ENCODE results near the gene IFRD2. TPM values are rescaled to one million over a fixed set of nuclear protein-coding genes. Genes with fewer than 3 reads are reported as not detected.

The IFRD2 gene
- total RNA-seq, 2 donors from 2014 or later, result 56.6 to 70.9 TPM

GRCh38 chr3:50259432-50260026, 32.7 kb downstream of the IFRD2 start:
- H3K27me3 ChIP-seq (ENCODE audit: control insufficient read depth, insufficient read depth, low read length, poor library complexity, severe bottlenecking), result no peaks in the 10 kb centered on the region
- Mint-ChIP-seq H3K9me3 (no peaks in the 10 kb centered on the region), H3K27me3 (ENCODE audit: insufficient read depth) (no peaks in the 10 kb centered on the region), H3K4me1 (peaks cover 11% of the 10 kb centered on the region), H3K36me3 (ENCODE audit: low read depth) (peaks cover 32% of the 10 kb centered on the region), H3K4me3 (peak overlapping the region; percentile 49), H3K27ac (peak overlapping the region; percentile 90)
- WGBS, 2 experiments (ENCODE audit: insufficient coverage in 1 of 2, insufficient read length in 1 of 2), result 70 to 95% methylated on average over 12 to 18 of the region's 18 CpGs
- DNase-seq, result no peak
- no peaks in the 10 kb centered on the region for H3K9me3 ChIP-seq (ENCODE audit: control insufficient read depth, low read length)
- H3K4me1 ChIP-seq (ENCODE audit: control insufficient read depth, insufficient read depth, low read length), result peaks cover 7% of the 10 kb centered on the region
- TF ChIP-seq, protein P1, sequence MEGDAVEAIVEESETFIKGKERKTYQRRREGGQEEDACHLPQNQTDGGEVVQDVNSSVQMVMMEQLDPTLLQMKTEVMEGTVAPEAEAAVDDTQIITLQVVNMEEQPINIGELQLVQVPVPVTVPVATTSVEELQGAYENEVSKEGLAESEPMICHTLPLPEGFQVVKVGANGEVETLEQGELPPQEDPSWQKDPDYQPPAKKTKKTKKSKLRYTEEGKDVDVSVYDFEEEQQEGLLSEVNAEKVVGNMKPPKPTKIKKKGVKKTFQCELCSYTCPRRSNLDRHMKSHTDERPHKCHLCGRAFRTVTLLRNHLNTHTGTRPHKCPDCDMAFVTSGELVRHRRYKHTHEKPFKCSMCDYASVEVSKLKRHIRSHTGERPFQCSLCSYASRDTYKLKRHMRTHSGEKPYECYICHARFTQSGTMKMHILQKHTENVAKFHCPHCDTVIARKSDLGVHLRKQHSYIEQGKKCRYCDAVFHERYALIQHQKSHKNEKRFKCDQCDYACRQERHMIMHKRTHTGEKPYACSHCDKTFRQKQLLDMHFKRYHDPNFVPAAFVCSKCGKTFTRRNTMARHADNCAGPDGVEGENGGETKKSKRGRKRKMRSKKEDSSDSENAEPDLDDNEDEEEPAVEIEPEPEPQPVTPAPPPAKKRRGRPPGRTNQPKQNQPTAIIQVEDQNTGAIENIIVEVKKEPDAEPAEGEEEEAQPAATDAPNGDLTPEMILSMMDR (conservative IDR thresholded peaks at IDR 0.05), result no peak
- H3K9ac ChIP-seq (ENCODE audit: extremely low read depth, low read length, poor library complexity, severe bottlenecking), result no peak overlapping the region
- peaks cover 41% of the 10 kb centered on the region for H3K36me3 ChIP-seq (ENCODE audit: control insufficient read depth, insufficient read depth, low read length)
- peak overlapping the region; percentile 100 for H3K27ac ChIP-seq (ENCODE audit: low read depth, low read length)
- H3K4me3 ChIP-seq (ENCODE audit: low read length), result no peak overlapping the region

DNA sequence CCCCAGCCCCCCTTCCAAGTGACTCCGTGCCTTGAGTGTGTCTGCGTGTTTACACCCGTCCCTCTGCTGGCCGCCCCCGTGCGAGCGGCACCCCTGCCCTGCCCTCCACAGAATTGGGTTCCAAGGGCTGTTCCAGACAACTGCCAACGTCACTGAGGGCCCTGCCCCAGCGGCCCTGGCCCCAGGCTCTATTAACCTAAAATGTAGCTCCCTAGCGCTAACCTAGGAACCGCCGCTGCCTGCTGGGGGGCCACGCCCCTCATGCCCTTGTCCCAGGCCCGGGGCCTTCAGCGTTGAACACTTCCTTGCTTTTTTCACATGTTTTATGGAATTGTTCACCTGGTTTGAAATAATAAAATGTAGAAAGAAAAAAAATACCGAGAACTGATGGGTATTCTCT, 33.2 kb downstream of the IFRD2 start:
- Mint-ChIP-seq H3K4me3 (no peak overlapping the region), H3K9me3 (no peaks in the 10 kb centered on the region), H3K4me1 (peaks cover 5% of the 10 kb centered on the region), H3K27ac (no peak overlapping the region), H3K27me3 (ENCODE audit: insufficient read depth) (no peaks in the 10 kb centered on the region), H3K36me3 (ENCODE audit: low read depth) (peaks cover 32% of the 10 kb centered on the region)
- Histone ChIP-seq H3K27ac (ENCODE audit: low read depth, low read length) (peak overlapping the region; percentile 100), H3K4me1 (ENCODE audit: control insufficient read depth, insufficient read depth, low read length) (peaks cover 7% of the 10 kb centered on the region), H3K27me3 (ENCODE audit: control insufficient read depth, insufficient read depth, low read length, poor library complexity, severe bottlenecking) (no peaks in the 10 kb centered on the region), H3K4me3 (ENCODE audit: low read length) (no peak overlapping the region), H3K9ac (ENCODE audit: extremely low read depth, low read length, poor library complexity, severe bottlenecking) (no peak overlapping the region), H3K36me3 (ENCODE audit: control insufficient read depth, insufficient read depth, low read length) (peaks cover 45% of the 10 kb centered on the region), H3K9me3 (ENCODE audit: control insufficient read depth, low read length) (no peaks in the 10 kb centered on the region)
- DNase-seq, result no peak
- 87 to 93% methylated on average over 10 to 16 of the region's 16 CpGs for WGBS, 2 experiments (ENCODE audit: insufficient coverage in 1 of 2, insufficient read length in 1 of 2)
- TF ChIP-seq, protein P1 (conservative IDR thresholded peaks at IDR 0.05), result peak; percentile 35

- Mint-ChIP-seq H3K4me1 (peaks cover 8% of the 10 kb centered on the region), H3K27me3 (ENCODE audit: insufficient read depth) (no peaks in the 10 kb centered on the region)
- H3K27ac ChIP-seq (ENCODE audit: low read depth, low read length), result peak overlapping the region; percentile 100
Observed at GRCh38 chr3:50258029-50258680, 34.1 kb downstream of the IFRD2 start.

More at GRCh38 chr3:50258029-50258680, 34.1 kb downstream of the IFRD2 start:
- TF ChIP-seq, protein P1 (conservative IDR thresholded peaks at IDR 0.05), result no peak
- Mint-ChIP-seq H3K4me3 (no peak overlapping the region), H3K9me3 (no peaks in the 10 kb centered on the region), H3K36me3 (ENCODE audit: low read depth) (peaks cover 39% of the 10 kb centered on the region), H3K27ac (no peak overlapping the region)
- 72 to 87% methylated on average over 5 to 17 of the region's 17 CpGs for WGBS, 2 experiments (ENCODE audit: insufficient coverage in 1 of 2, insufficient read length in 1 of 2)
- Histone ChIP-seq H3K4me1 (ENCODE audit: control insufficient read depth, insufficient read depth, low read length) (peaks cover 7% of the 10 kb centered on the region), H3K36me3 (ENCODE audit: control insufficient read depth, insufficient read depth, low read length) (peaks cover 45% of the 10 kb centered on the region), H3K4me3 (ENCODE audit: low read length) (no peak overlapping the region), H3K9ac (ENCODE audit: extremely low read depth, low read length, poor library complexity, severe bottlenecking) (no peak overlapping the region), H3K27me3 (ENCODE audit: control insufficient read depth, insufficient read depth, low read length, poor library complexity, severe bottlenecking) (no peaks in the 10 kb centered on the region), H3K9me3 (ENCODE audit: control insufficient read depth, low read length) (no peaks in the 10 kb centered on the region)
- no peak for DNase-seq
